HG03571 (cell line): ENCODE data around the gene ZIC4.

ENCODE experiments used
- ATAC-seq: cut with Tn5 transposase; IDR thresholded peaks from one replicate; pipeline ENCODE4 v1.9.1; 2021; ENCODE audit not compliant: unreplicated experiment

Gene ZIC4

GRCh38 chr3:147406028-147406931 lies at the start of gene ZIC4:
Gene ZIC4 (minus strand): TSS chr3:147406543. CDS start chr3:147402797, 3,746 bp downstream.
- ATAC-seq, result no peak

- no peak for ATAC-seq
Observed at GRCh38 chr3:147449669-147450068, 43.3 kb upstream of the ZIC4 start.

DNA sequence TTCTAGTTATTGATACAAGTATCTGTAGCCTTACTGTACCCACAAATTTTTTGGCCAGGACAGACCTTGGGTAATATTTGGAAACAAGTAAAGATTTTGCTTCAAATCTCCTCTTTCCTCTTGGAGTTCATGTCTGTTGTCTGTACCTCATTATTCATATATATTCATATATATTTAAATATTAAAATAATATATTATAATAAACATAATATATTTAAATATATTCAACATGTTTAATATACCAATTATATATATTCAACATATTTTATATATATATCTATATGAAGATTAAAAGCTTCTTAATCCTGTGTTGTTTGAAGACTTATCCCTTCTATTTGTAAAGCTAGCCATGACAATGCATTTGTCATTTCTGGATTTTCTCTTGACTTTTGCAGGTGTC lies 40.9 kb upstream of the ZIC4 start:
- no peak for ATAC-seq

DNA sequence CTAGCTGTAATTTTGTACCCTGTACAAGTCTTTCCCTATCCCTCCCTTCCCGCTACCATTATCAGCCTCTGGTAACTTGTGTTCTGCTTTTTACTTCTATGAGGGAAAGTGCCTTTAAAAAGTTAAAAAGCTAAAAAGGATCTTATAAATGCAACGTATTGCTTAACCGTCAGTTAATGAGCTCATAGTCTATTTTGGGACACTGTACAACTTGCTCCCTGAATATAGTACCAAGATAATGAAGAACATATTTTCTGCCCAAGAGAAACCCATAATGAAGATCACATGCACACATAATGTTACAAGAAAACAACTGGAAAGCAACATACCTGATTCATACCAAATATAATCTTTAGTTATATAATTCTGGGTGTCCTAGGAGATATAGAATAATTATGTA lies 25.4 kb upstream of the ZIC4 start:
- no peak for ATAC-seq

DNA sequence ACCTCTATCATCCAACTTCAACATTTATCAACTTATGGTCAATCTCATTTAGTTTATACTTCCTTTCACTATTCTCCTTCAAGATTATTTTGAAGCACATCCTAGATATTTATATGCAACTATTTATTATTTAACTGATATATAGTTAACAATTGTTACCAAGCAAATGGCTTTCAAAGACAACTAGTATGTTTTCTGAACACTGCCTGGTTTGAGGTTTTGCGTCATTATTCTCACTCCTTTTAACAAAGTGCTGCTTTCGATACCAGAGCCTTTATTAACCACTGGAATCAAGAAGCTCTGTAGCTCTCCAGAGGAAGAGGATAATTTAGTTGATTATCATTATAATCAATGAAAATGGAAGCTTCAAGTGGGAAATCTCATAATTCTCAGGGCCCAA lies 22.4 kb upstream of the ZIC4 start:
- no peak for ATAC-seq

GRCh38 chr3:147428326-147428725 lies 22.0 kb upstream of the ZIC4 start:
- no peak for ATAC-seq

DNA sequence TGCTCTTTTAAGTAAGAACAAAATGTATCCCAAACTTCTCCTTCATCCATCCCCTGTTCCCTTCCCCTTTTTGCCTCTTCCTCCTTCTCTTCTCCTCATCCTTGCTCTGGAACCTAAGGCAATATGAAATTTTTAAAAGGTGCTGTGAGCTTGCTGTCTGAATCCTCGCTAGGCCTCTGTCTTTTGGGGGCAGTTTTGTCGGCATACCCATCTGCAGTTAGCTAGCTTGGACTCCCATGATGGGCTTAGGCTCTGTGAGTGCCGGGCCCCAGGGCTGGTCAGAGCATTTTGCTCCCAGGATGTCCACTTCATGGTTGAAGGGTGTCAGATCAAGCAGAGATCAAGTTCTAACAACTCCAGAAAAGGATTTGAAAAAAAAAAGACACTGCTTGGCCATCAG lies 21.4 kb upstream of the ZIC4 start:
- ATAC-seq, result no peak

DNA sequence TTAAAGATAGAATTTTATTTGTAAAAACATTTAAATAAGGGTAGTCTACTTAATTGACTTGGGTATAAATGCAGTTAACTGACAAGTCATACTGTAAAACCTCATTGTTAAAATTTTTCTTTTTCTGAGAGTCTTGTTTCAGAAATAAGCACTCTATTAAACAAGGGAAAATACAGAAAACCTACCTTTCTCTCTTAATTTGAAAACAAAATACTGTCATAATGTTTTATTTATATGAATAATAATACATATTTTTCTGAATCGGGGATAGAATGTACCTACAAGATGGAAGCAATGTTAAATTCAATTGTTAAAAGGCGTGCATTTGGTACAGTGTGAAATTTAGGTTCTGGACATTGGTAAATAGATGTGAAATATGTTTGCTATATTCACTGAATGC lies 20.6 kb upstream of the ZIC4 start:
- ATAC-seq, result no peak

DNA sequence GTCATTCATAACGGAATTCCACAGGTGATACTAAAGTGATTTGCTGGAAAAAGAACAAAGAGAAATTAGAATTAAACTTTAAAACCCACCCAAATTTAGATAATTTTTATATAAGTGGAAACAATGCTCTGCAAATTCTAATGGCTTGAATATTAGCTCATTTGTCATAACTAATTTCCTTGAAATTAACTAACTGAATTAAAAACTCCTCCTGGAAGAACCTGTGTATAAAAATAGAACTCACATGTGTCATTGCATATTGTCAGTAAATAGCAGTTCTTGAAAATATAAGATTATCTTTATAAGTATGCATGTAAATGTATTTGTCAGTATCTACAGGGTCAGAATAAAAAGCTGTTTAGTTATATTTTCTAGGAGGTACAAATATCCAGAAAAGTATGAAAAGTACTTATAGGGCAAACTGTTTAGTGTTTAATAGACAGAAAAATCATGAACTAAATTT lies 19.1 kb upstream of the ZIC4 start:
- no peak for ATAC-seq

DNA sequence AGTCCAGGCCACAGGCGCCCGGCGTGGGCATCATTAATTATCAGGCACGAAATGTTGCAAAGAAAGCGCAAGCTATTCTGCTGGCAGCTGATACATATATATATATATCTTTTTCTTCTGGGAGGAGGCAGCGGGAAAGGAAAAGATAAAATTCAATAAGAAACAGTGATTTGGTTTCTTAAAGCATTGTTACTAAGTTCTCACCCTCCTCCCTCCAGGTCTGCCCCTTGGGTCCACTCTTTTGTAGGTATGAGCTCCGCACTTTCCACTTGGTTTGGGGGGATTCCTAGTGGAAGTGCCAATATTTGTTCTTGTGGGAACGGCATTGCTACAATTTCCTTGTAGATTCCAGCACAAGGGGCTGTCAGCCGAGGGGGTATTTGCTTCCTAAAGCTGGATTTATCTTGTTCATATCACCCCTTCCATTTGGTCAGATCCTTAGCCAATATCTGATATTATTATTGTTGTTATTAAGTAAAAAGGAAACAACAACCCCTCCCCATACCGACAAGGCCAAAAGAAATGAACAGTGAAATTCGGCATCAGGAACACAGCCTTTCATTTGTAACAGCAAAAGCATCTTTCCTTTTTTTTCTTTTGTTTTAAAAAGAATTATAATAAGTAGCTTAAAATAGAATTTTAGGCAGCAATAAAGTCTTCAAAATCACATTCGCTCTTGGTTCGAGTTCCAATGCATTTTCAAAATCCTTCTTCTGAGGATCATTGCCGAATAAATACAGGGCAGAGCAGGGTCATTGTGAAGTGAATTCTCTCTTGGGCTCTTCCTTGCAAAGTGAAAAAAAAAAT lies 18.4 kb upstream of the ZIC4 start:
- no peak for ATAC-seq

- ATAC-seq, result no peak
Observed at GRCh38 chr3:147423798-147424580, 17.6 kb upstream of the ZIC4 start.

DNA sequence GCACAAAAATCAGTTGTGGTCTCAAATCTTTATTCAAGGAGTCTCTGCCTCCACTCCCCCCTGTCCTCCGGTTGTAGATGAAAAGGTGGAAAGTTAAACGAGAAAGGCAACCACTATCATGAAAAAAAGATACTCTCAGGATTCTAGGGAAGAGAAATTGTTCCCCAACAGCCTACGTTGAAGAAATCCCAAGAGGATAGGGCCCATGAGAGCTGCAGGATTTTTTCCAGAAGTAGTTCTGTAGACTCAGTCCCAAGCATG lies 17.1 kb upstream of the ZIC4 start:
- ATAC-seq, result no peak

GRCh38 chr3:147422601-147423536 lies 16.5 kb upstream of the ZIC4 start:
- ATAC-seq, result no peak

- ATAC-seq, result no peak
Observed at GRCh38 chr3:147422196-147422595, 15.9 kb upstream of the ZIC4 start.

DNA sequence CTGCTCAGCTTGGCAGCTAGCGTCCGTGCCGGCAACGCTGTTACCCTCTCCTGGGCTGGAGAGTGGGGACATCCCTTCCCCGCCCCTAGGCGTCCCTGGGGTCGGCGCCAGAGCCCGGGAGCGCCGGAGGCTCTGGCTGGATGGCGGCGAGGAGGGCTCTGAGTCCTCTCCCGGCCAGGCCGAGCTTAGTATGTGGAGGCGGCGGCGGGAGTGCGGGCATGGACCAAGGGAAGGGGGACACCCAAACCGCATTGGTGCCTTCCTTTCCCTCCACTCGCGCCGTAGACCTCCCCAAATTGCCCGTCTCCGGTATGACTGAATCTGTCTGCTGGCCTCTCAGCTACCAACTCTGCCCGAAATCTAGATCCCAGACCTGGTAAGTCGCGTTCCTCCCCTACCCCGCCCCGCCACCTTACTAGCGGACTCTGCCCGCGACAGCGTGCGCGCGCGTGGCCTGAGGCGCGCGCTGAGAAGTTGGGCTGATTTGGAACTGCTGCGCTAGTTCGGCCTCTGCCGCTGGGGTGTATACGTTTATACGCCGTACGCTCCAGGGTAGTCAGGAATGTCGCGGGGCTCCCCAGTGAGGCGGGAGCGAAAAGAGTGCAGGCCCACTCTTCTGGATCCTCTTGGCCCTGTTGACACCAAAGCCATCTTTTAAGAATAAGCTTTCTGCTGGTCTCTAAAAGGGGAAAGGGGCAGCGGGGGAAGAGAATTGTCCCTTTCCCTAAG lies 15.0 kb upstream of the ZIC4 start:
- ATAC-seq, result no peak

- ATAC-seq, result no peak
Observed at GRCh38 chr3:147420353-147421183, 14.2 kb upstream of the ZIC4 start.

DNA sequence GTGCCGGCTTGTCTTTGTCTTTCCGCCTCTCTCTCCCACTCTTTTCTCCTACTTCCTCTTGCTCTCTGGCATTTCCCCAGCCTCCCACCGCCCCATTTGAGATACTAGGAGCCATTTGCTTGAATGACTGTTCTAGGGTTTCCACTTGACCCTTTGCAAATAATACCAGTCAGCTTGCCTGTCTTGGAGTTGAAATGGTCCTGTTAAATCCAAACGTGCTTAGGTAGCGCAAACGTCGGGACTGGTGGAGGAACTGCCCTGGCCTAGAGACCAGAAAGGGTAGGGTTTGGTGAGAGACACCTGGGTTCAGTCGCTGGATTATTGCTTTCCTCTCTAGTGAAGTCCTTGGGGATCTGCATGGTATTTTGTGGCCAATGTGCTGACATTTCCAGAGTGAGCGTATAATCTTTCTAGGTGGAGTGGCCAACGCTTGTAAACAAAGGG lies 13.5 kb upstream of the ZIC4 start:
- no peak for ATAC-seq

DNA sequence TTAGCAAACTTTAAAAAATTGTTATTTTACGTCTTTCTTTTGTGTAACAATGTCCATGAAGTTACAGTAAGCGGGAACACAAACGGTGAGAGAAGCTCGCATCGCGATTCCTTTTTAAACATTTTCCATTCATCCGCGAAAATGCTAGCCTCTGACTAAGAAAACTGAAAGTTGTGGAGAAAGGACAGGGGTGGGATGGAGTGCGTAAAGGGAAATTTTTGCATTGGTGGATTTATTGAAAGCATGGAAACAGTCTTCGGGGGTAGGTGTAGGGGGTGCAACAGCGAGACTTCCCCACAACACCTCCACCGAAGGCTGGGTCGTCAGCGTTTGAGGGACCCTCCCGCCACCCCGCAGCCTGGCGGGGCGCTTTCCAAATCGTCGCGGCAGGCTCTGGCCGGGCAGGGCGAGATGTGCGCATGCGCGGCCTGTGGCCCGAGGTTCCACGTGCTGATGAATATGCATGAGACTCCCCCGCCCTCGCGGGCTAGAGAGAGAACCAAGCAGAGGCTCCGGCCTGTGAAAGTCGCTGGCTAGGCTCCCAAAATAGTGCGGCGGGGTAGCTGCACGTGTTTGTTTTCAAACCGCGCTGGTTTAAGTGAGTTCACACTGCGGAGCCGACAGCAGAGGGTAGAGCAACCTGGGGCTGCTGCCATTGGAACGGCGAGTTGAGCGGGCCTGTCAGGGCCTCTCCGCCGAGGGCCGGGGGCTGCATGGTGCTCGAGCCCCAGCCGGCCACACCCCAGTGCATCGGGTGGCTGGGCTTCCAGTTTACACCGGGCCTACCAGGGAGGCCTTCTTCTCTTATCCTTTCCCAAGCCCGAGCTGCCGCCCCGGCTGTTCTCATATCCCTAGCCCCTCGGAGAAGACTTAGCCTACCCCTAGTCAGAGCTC lies 12.7 kb upstream of the ZIC4 start:
- no peak for ATAC-seq
